ENCODE results near the gene KRT8.
"Not testable (repeated sequence)": the region's sequence is repeated elsewhere in the genome, so short reads cannot be mapped to it uniquely, and the experiment has no call there.

KRT8 gene

DNA sequence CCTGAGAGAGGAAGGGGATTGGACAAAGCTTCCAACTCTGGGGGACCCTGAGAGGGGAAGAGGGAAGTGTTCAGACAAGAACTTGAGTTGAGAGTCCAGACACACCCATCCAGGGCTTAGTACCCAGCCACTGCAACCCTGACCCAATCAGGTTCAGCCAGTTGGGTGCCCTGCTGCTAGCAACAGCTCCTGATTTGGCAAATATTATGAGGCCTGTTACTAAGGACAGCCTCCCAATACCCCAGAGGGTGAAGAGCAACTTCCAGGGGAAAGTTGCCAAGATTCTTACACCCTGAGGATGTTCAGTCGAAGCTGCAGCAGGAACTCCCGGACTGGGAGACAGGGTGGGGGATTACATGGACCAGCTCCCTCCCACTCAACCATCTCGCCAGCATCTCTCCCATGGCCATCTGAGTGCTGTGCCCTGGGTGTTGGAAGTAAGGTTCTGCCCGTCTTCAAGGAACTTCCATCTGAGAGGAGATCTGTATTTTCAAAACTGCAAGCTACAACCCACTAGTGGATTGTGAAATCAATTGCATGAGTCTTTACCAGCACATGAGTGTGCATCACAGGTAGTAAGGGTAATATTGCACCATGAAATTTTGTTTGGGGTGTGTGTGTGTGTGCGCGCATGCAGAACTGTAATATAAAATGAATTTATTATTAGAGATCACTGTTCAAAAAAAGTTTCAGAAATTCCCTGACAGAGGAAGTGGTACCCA, 44.6 kb downstream of the KRT8 start:
- DNase-seq (ENCODE audit: low read depth), result no peak
- TF ChIP-seq, protein P1, sequence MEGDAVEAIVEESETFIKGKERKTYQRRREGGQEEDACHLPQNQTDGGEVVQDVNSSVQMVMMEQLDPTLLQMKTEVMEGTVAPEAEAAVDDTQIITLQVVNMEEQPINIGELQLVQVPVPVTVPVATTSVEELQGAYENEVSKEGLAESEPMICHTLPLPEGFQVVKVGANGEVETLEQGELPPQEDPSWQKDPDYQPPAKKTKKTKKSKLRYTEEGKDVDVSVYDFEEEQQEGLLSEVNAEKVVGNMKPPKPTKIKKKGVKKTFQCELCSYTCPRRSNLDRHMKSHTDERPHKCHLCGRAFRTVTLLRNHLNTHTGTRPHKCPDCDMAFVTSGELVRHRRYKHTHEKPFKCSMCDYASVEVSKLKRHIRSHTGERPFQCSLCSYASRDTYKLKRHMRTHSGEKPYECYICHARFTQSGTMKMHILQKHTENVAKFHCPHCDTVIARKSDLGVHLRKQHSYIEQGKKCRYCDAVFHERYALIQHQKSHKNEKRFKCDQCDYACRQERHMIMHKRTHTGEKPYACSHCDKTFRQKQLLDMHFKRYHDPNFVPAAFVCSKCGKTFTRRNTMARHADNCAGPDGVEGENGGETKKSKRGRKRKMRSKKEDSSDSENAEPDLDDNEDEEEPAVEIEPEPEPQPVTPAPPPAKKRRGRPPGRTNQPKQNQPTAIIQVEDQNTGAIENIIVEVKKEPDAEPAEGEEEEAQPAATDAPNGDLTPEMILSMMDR (IDR thresholded peaks at IDR 0.05; ENCODE audit: low read depth, low read length, missing control alignments), result no peak
- H3K4me3 ChIP-seq (ENCODE audit: low read depth, low read length), result no peak overlapping the region

DNA sequence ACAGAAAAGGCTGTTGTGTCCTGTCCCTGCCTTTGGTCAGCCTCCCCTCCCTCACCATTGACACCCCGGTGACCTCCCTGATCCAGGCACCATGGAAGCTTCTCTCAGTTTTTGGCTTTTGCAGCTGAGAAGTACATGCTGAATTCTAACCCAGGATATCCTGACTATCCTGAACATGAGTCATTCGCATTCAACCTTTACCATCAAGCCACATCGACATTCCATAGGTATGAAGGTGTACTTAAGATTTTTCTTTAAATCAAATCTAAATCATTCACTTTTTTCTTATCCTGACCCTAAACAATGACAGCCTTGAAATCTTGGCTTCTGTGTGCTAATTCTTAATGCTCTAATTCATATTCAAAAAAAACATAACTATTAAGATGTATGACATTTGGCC, 47.4 kb downstream of the KRT8 start:
- no peak overlapping the region for H3K4me3 ChIP-seq (ENCODE audit: low read depth, low read length)
- no peak for DNase-seq (ENCODE audit: low read depth)
- TF ChIP-seq, protein P1 (IDR thresholded peaks at IDR 0.05; ENCODE audit: low read depth, low read length, missing control alignments), result no peak

DNA sequence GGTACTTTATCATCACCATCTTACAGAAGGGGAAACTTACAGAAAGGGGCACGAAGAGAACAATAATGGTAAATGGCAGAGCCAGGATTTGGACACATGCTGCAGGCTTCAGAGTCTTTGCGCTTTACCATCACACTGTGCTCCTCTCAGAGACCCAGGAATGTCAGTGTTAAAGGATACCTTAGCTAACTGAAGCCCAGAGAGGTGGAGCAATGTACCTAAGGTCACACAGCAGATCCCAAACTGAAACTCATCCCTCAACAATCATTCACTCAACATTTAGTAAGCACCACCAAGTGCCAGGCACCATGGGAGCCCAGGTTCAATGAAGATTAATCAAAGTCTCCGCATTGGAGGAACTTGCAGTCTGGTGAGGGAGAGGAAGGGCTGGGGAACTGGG, 48.1 kb downstream of the KRT8 start:
- H3K4me3 ChIP-seq (ENCODE audit: low read depth, low read length), result no peak overlapping the region
- no peak for DNase-seq (ENCODE audit: low read depth)
- TF ChIP-seq, protein P1 (IDR thresholded peaks at IDR 0.05; ENCODE audit: low read depth, low read length, missing control alignments), result no peak

- not testable (repeated sequence) for DNase-seq (ENCODE audit: low read depth); H3K4me3 ChIP-seq (ENCODE audit: low read depth, low read length)
Observed at GRCh38 chr12:52856077-52856476, 48.8 kb downstream of the KRT8 start.

DNA sequence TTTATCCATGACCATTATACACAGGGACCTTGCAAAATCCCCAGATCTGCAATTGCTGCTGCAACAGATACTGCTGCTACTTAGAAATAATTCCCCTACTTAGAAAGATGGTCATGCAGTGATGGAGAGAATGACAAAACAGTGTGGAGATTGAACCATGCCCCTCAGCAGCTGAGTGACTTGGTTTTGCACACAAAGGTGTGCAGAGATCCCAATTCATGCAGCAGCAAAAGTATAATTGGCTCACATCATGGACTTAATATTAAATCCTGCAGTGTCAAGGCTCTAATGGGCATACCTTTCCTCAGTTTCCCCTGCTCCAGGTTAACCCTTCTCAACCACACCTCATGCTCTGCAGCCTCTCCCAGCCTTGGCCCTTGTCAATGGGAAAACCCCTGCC, 53.1 kb downstream of the KRT8 start:
- TF ChIP-seq, protein P1 (IDR thresholded peaks at IDR 0.05; ENCODE audit: low read depth, low read length, missing control alignments), result no peak
- no peak overlapping the region for H3K4me3 ChIP-seq (ENCODE audit: low read depth, low read length)
- DNase-seq (ENCODE audit: low read depth), result no peak

DNA sequence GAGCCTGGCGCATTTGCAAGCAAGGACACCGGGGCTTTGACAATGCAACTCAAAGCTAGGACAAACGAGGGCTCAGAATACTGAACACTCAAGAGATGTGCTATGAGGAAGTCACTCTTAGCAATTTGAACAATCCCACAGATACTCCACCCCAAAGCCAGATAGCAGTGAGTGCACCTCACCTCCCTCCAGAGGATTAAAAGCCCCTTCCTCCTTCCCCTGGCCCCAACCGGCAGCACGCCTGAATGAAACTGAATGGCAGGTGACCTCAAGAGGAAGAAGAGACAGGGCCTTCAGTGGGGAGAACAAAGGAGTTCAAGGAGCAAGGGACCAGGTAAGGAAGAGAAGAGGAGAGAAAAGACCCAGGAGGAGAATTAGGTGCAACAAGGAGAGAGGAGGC, 54.2 kb downstream of the KRT8 start:
- DNase-seq (ENCODE audit: low read depth), result no peak
- H3K4me3 ChIP-seq (ENCODE audit: low read depth, low read length), result no peak overlapping the region
- TF ChIP-seq, protein P1 (IDR thresholded peaks at IDR 0.05; ENCODE audit: low read depth, low read length, missing control alignments), result no peak

GRCh38 chr12:52849511-52849910, 55.4 kb downstream of the KRT8 start:
- TF ChIP-seq, protein P1 (IDR thresholded peaks at IDR 0.05; ENCODE audit: low read depth, low read length, missing control alignments), result no peak
- no peak overlapping the region for H3K4me3 ChIP-seq (ENCODE audit: low read depth, low read length)
- DNase-seq (ENCODE audit: low read depth), result no peak

Data from GM12864 (cell line).